Activated CD8-positive, alpha-beta memory T cell treated with anti-CD3 and anti-CD28 coated beads, Interleukin-2, amount 10 ng/mL, durations not matched to agents 7 days and 5 days (primary cell): ENCODE measurements around the gene RHOT2. TPM values are rescaled to one million over a fixed set of nuclear protein-coding genes. Genes with fewer than 3 reads are reported as not detected.
"Not testable (repeated sequence)": the region's sequence is repeated elsewhere in the genome, so short reads cannot be mapped to it uniquely, and the experiment has no call there.

Experiments used
- ATAC-seq: fragments of 150-1000 bp; cut with Tn5 transposase; one replicate; pipeline ENCODE4 v1.10.0; 2021; ENCODE audit warnings: moderate library complexity
- CTCF ChIA-PET: fragments of 350-600 bp; sonication (Branson Sonifier 250); formaldehyde crosslinking; loops from one replicate; lab custom pipeline; 2021; ENCODE audit warnings: antibody characterized with exemption; lab: Charles Lee
- DNase-seq: peaks from one replicate; pipeline ENCODE4 v3.0.0-alpha.2; 2020
- H3K27ac Mint-ChIP-seq: one replicate; pipeline ENCODE4 v1.8.0; 2021; ENCODE audit warnings: mild to moderate bottlenecking, mixed read lengths
- H3K27me3 Mint-ChIP-seq: one replicate; pipeline ENCODE4 v1.8.0; 2021; ENCODE audit warnings: mixed read lengths
- H3K36me3 Mint-ChIP-seq: one replicate; pipeline ENCODE4 v1.8.0; 2021; ENCODE audit warnings: mild to moderate bottlenecking, mixed read lengths
- H3K4me1 Mint-ChIP-seq: one replicate; pipeline ENCODE4 v1.8.0; 2021; ENCODE audit warnings: mixed read lengths
- H3K4me3 Mint-ChIP-seq: one replicate; pipeline ENCODE4 v1.8.0; 2021; ENCODE audit warnings: mild to moderate bottlenecking, moderate library complexity, mixed read lengths
- H3K9me3 Mint-ChIP-seq: one replicate; pipeline ENCODE4 v1.8.0; 2022; ENCODE audit warnings: low read depth, mixed read lengths
- total RNA-seq, 2 experiments: library from RNA; stranded (reverse); gene quantifications; one replicate each; pipeline ENCODE4 v1.2.3, GENCODE V29; 2021

RHOT2 gene
- total RNA-seq, 2 experiments from 2014 or later: 134 to 168 TPM

DNA sequence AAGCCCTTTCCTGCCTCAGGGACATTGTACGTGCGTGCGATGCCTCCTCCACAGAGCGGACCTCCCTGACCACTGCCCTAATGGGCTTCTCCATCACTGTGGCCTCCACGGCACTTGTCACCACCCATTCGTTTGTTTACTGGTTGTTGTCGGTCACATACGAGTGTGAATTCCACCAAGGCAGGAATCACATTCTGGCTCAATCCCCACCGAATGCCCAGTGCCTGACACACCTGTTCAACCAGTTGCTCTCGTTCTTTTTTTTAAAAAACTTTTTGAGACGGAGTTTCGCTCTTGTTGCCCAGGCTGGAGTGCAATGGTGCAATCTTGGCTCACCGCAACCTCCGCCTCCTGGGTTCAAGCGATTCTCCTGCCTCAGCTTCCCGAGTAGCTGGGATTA lies 23.3 kb downstream of the RHOT2 start:
- peak overlapping the region; percentile 53 for H3K4me3 Mint-ChIP-seq
- CTCF ChIA-PET: interaction anchor here (1.5 kb wide), 1 partner anchor 21 kb away, joined by 6 read pairs; no protein-coding TSS in a partner anchor
- H3K27ac Mint-ChIP-seq: peak overlapping the region; percentile 63

DNA sequence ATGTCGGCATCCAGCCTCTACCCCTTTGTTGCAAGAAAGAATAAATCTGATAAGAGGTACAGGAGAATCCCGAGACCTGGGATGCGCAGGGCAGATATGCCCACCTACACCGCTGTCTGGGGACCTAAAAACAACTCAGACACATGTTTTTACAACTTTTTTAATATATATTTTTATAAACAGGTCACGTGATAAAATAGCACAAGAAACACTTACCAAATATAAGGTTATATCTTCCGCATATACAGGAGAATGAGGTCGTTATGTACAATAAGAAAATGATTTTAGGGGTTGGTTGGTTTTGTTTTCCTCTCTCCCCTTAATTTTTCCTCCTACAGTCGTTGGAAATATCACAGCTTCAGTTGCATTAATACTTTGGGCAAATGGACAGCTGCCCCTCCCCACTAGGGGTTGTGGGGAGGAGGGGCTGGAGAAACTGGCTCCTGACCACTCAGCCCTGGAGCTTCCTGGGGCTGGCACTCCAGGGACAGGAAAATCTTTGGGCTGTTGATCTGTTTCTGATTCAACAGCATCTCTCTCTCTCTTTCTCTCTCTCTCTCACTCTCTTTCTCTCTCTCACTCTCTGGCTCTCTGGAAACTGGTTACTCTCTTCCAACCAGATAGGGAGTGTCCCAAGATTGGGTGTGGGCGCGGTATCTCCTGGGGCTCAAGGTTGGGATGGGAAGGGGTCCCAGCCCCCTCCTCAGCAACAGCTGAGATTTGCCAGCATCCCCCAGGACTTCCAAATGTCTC lies 24.6 kb downstream of the RHOT2 start:
- peaks cover 1% of the 10 kb centered on the region for H3K36me3 Mint-ChIP-seq
- H3K27me3 Mint-ChIP-seq: peaks cover 13% of the 10 kb centered on the region
- no peak overlapping the region for H3K27ac Mint-ChIP-seq
- CTCF ChIA-PET: no interaction called here
- DNase-seq (no peak), ATAC-seq (no peak)
- H3K4me3 Mint-ChIP-seq: no peak overlapping the region
- peaks cover 2% of the 10 kb centered on the region for H3K9me3 Mint-ChIP-seq
- peaks cover 32% of the 10 kb centered on the region for H3K4me1 Mint-ChIP-seq

More for the DNA sequence above, 23.3 kb downstream of the RHOT2 start:
- not testable (repeated sequence) for DNase-seq, H3K9me3 Mint-ChIP-seq, H3K36me3 Mint-ChIP-seq, ATAC-seq
- Mint-ChIP-seq H3K4me1 (peaks cover 32% of the 10 kb centered on the region), H3K27me3 (peaks cover 13% of the 10 kb centered on the region)

DNA sequence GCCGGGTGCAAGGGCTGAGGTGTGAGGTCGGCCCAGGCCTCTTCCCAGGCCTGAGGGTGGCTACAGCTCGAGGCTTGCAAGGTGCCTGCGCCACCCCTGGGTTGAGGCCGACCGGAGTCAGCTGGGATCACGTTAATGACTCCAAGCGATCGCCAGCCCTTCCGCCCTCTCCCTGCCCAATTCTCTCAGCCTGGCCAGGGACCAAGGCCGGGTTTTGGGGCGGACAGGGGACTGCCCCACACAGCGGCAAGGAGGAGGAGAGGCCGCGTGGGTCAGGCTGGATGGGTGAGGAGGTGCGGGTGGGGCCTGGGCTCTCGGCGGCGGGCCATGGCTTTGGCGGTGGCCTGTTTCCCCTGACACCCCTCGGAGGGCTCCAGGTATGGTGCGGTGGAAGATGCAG lies 25.4 kb downstream of the RHOT2 start:
- ATAC-seq: no peak
- H3K27ac Mint-ChIP-seq: no peak overlapping the region

DNA sequence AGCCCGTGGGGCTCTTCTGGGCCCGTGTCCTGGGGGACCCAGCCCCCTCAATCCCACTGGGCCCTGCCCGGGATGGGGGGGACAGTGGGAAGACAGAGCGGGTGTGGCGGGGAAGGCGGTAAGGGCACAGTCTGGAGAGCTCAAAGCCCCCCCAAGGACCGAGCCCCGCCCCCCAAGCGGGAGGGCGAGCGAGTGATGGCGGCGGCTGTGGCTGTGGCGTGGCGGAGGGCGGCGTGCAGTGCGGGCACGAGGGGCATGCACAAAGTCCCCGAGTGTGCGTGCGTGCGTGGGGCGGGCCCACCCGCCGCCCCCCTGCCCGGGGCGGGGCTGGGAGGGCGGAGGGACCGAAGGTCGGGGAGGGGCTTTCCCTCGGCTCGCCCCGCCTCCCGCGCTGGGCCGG lies 25.8 kb downstream of the RHOT2 start:
- Mint-ChIP-seq H3K27ac (no peak overlapping the region), H3K9me3 (peaks cover 2% of the 10 kb centered on the region), H3K4me3 (no peak overlapping the region), H3K4me1 (peaks cover 29% of the 10 kb centered on the region), H3K36me3 (peaks cover 1% of the 10 kb centered on the region), H3K27me3 (peaks cover 13% of the 10 kb centered on the region)
- CTCF ChIA-PET: interaction anchor here (1.8 to 3.3 kb wide), 2 partner anchors 15 to 20 kb away, joined by 4 to 24 read pairs; partner anchors contain the start of gene METRN
- no peak for DNase-seq
- no peak for ATAC-seq

More for the DNA sequence above, 25.4 kb downstream of the RHOT2 start:
- Mint-ChIP-seq H3K4me3 (no peak overlapping the region), H3K27me3 (peaks cover 13% of the 10 kb centered on the region), H3K9me3 (peaks cover 2% of the 10 kb centered on the region), H3K36me3 (peaks cover 1% of the 10 kb centered on the region), H3K4me1 (peaks cover 32% of the 10 kb centered on the region)
- no peak for DNase-seq
- CTCF ChIA-PET: no interaction called here

DNA sequence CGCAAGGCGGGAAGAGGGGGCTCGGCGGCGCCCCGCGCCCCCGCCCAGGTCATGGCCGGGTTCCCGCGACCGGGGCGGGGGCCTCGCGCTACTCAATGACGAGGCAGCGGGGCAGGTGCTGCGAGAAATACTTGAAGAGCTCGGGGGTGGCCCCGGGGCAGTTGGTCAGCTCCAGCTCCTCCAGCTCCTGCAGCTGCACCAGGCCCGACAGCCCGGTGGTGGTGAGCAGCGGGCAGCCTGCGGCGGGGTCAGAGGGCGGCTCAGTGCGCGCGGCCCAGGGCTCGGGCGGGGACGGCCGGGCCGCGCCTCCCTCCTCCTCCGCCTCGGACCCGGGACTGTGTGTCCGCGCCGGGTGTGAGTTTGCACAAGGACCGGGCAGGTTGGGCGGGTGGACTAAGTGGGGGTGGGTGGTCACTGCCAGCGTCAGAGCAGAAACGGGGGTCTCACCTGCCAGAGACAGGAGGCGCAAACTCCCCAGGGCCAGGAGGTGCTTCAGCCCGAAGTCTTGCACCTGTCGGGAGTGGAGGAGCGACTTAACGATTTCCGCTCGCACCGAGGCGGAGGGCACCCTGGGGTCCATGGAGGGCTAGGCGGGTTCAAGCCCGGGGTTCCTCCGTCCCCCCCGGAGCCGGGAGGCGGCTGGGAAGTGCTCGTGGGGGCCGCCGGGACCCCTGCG lies 26.4 kb downstream of the RHOT2 start:
- Mint-ChIP-seq H3K9me3 (peaks cover 2% of the 10 kb centered on the region), H3K27ac (no peak overlapping the region), H3K27me3 (peaks cover 13% of the 10 kb centered on the region), H3K4me1 (peaks cover 29% of the 10 kb centered on the region), H3K36me3 (peaks cover 1% of the 10 kb centered on the region), H3K4me3 (peak overlapping the region; percentile 60)
- DNase-seq: no peak
- ATAC-seq: no peak
- CTCF ChIA-PET: interaction anchor here (1.8 to 3.3 kb wide), 2 partner anchors 15 to 20 kb away, joined by 4 to 24 read pairs; partner anchors contain the start of gene METRN

DNA sequence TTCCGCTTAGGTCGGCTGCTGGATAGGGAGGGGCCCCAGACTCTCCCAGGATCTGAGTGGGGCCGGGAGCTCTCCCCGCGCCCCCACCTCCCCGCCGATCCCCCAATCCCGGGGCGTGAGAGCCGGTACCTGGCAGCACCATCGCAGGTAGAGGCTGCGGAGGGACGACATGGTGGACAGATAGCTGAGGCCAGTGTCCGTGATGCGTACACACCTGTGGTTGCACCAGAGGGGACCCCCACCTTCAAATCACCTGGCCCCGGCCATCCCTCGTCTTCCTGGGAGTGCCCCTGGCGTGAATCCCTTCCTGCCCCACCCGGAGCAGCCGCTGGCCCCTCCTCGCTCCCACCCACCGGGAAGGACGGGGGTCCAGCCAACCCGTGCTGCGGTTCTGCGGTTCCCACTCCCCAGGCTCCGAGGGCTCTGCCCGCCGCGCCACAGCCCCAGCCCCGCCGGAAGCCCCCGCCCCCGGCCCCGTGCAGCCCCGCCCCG lies 27.0 kb downstream of the RHOT2 start:
- Mint-ChIP-seq H3K9me3 (peaks cover 2% of the 10 kb centered on the region), H3K36me3 (peaks cover 1% of the 10 kb centered on the region), H3K4me1 (peaks cover 31% of the 10 kb centered on the region), H3K27me3 (peaks cover 13% of the 10 kb centered on the region), H3K4me3 (peak overlapping the region; percentile 20), H3K27ac (no peak overlapping the region)
- no peak for ATAC-seq
- DNase-seq: no peak
- CTCF ChIA-PET: interaction anchor here (0.7 to 3.3 kb wide), 11 partner anchors 16 to 112 kb away, joined by 3 to 24 read pairs (median 3); partner anchors contain the start of genes ANTKMT, CHTF18, CIAO3 and METRN

DNA sequence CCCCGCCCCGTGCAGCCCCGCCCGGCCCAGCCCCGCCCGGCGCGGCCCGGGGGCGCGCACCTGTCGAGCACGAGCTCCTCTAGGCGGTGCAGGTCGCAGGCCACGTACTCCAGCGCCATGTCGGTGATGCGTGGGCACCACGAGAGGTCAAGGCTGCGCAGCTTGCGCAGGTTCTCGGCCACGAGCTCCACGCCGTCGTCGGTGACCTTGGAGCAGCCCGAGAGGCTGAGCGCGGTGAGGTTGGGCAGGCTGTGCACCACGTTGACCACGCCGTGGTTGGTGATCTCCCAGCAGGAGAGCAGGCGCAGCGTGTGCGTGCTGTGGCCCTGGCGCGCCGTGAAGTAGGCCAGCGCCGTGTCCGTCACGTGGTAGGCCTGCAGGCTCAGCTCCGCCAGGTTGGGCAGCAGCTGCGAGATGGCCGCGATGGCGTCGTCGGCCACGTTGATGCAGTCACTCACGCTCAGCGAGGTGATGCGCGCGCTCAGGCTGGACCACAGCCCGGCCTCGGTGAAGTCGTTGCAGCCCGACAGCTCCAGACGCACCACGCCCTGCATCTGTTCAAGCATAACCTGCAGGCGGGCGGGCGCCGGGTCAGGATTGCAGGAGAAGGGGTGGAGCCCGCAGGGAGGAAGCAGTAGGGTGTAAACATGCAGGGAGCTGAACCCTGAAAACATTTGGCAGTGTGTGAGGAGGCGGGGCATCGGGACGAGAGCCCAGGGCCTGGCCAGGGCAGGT lies 27.6 kb downstream of the RHOT2 start:
- peaks cover 1% of the 10 kb centered on the region for H3K36me3 Mint-ChIP-seq
- H3K27me3 Mint-ChIP-seq: peaks cover 16% of the 10 kb centered on the region
- peak overlapping the region; percentile 77 for H3K4me3 Mint-ChIP-seq
- peak overlapping the region; percentile 79 for H3K27ac Mint-ChIP-seq
- CTCF ChIA-PET: interaction anchor here (0.7 to 3.3 kb wide), 14 partner anchors 12 to 111 kb away, joined by 3 to 24 read pairs (median 3); partner anchors contain the start of genes ANTKMT, CHTF18, CIAO3 and METRN
- peaks cover 2% of the 10 kb centered on the region for H3K9me3 Mint-ChIP-seq
- DNase-seq (peak; percentile 80), ATAC-seq (peak; percentile 81)
- peaks cover 30% of the 10 kb centered on the region for H3K4me1 Mint-ChIP-seq

DNA sequence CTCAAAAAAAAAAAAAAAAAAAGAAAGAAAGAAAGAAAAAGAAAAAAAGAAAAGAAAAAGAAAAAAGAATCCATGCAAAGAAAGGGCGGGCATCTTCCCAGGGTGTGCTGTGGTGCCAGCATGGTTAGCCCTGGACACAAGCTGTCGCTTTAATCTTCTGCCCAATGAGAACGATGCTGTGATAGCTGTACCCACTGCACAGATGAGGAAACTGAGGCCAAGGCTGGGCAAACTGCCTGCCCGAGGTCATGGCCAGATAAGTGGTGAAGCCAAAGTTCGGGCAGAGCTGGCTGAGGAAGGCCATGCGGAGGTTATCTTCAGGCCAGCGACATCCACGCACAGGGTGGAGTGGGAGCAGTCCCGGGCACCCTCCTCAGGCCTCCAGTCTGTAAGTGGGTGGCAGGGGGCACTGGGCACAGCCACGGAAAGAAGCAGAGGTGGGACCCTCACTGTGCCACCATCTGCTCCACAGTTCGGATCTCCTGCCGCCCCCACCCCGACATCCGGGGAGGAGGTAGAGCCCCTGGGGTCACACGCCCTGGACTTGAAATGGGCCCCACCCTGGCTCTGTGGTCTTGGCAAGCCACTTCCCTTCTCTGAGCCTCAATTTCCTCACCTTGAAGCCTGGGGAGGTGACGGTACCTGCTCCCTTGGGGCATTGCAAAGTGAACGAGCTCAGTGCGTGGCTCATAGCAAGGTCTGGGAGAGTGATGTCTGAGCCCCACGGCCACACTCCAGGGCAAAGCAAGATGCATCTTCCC lies 31.2 kb downstream of the RHOT2 start:
- H3K36me3 Mint-ChIP-seq: no peaks in the 10 kb centered on the region
- H3K9me3 Mint-ChIP-seq: no peaks in the 10 kb centered on the region
- H3K4me3 Mint-ChIP-seq: no peak overlapping the region
- ATAC-seq: no peak
- CTCF ChIA-PET: interaction anchor here (0.7 kb wide), 1 partner anchor 13 kb away, joined by 4 read pairs; no protein-coding TSS in a partner anchor
- DNase-seq: peak; percentile 73
- H3K27ac Mint-ChIP-seq: no peak overlapping the region
- peaks cover 22% of the 10 kb centered on the region for H3K4me1 Mint-ChIP-seq
- peaks cover 34% of the 10 kb centered on the region for H3K27me3 Mint-ChIP-seq

DNA sequence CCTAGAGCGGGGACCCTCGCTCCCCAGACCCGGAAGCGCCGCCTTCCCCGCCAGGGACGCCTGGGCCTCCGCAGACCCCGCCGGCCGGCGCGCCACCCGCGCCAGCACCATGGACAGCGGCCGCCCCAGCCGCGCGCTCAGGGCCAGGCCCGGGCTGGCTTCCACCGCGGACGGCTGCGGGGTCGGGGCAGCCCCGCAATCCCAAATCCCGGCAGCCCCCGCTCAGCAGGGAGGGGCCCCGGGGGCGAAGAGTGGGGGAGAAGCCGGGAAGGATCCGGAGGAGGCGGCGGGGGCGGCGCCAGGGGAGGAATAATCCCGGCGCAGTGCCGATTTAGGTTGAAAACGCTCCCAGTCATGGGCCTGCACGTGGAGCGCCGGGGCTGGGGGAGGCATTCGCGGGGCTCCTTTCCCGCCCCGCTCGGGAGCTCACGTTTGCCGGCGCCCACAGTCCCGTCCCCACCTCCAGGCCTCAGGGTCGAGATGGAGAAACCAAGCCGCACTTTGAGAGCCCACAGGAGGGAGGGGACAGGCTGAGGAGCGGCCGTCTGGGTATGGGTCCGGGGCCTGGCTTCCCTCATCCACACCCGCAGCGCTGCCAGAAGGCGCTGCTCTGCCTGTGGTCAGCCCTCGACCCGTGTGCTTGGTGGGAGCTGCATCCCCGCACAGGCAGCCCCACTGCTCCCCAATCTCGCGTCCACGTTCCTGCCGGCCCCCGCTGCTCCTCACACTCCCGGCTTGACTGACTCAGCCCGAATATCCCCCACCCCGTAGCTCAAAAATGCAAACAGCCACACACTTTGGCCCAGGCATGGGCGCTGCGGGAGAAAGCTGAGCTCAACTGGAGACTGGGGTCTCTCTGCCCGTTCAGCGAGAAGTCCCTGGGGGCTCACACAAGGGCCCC lies 33.0 kb downstream of the RHOT2 start:
- CTCF ChIA-PET: no interaction called here
- no peaks in the 10 kb centered on the region for H3K9me3 Mint-ChIP-seq
- H3K4me3 Mint-ChIP-seq: no peak overlapping the region
- ATAC-seq: peak; percentile 50
- peaks cover 37% of the 10 kb centered on the region for H3K27me3 Mint-ChIP-seq
- no peak for DNase-seq
- H3K4me1 Mint-ChIP-seq: peaks cover 14% of the 10 kb centered on the region
- H3K36me3 Mint-ChIP-seq: no peaks in the 10 kb centered on the region
- H3K27ac Mint-ChIP-seq: no peak overlapping the region

DNA sequence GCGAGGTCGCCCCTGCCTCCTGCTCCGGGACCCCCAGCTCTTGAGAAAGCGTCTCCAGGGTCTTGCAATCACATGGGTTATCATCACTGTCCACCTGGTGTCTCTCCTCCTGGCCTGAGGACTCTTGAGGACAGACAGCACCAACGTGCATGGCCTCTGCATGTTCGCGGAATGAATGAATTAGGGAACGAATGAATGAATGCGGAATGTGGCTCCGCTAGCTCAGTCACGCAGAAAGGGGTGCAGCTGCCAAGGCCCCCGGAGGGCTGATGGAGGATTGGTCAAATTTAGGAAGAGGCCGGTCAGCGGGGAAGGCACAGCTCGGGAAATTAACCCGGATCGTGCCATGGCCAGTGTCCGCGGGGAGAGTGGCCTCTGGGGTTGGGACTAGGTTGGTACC lies 34.4 kb downstream of the RHOT2 start:
- Mint-ChIP-seq H3K27ac (no peak overlapping the region), H3K27me3 (peaks cover 49% of the 10 kb centered on the region), H3K4me1 (peaks cover 14% of the 10 kb centered on the region), H3K9me3 (no peaks in the 10 kb centered on the region), H3K36me3 (no peaks in the 10 kb centered on the region), H3K4me3 (no peak overlapping the region)
- CTCF ChIA-PET: interaction anchor here (1.1 to 3.0 kb wide), 2 partner anchors 11 to 84 kb away, joined by 3 to 14 read pairs; no protein-coding TSS in a partner anchor
- DNase-seq (no peak), ATAC-seq (no peak)

DNA sequence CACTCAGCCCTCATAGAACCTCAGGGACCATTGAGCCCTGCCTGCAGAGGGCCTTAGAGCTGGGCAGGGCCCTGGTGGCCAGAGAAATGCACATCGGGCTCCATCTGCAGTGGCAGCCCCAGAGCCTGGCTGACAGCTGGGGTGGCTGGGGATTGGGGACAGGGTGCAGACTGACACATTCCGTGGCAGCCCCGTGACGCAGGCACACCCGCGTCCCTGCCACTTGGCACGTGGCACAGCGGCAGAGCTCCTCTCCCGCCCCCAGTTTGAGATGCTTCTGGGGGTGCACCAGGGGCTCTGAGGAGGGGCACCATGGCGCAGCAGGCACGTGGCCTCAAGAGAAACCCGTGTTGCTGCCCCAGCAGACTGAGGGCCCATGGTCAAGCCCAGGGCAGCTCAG lies 35.5 kb downstream of the RHOT2 start:
- ATAC-seq: no peak
- Mint-ChIP-seq H3K4me3 (no peak overlapping the region), H3K36me3 (no peaks in the 10 kb centered on the region), H3K27ac (no peak overlapping the region), H3K4me1 (peaks cover 12% of the 10 kb centered on the region), H3K9me3 (no peaks in the 10 kb centered on the region), H3K27me3 (peaks cover 58% of the 10 kb centered on the region)
- CTCF ChIA-PET: interaction anchor here (1.1 to 3.0 kb wide), 3 partner anchors 10 to 83 kb away, joined by 3 to 14 read pairs (median 3); partner anchors contain the start of gene METRN
- no peak for DNase-seq
